Measurements from ENCODE around the gene SDK1.

SDK1 gene

GRCh38 chr7:3437467-3437866 lies 136.4 kb downstream of the SDK1 start:
- no peak for TF ChIP-seq CTCF (IDR thresholded peaks at IDR 0.05; ENCODE audit: extremely low read depth, missing control alignments)
- DNase-seq (ENCODE audit: low spot score): no peak

- no peak for TF ChIP-seq CTCF (IDR thresholded peaks at IDR 0.05; ENCODE audit: extremely low read depth, missing control alignments)
- DNase-seq (ENCODE audit: low spot score): no peak
Observed at GRCh38 chr7:3438352-3438751, 137.3 kb downstream of the SDK1 start.

GRCh38 chr7:3439333-3440030 lies 138.4 kb downstream of the SDK1 start:
- DNase-seq (ENCODE audit: low spot score): no peak
- no peak for TF ChIP-seq CTCF (IDR thresholded peaks at IDR 0.05; ENCODE audit: extremely low read depth, missing control alignments)

GRCh38 chr7:3440509-3440908 lies 139.5 kb downstream of the SDK1 start:
- DNase-seq (ENCODE audit: low spot score): no peak
- no peak for TF ChIP-seq CTCF (IDR thresholded peaks at IDR 0.05; ENCODE audit: extremely low read depth, missing control alignments)

- no peak for DNase-seq (ENCODE audit: low spot score)
- TF ChIP-seq CTCF (IDR thresholded peaks at IDR 0.05; ENCODE audit: extremely low read depth, missing control alignments): no peak
Observed at GRCh38 chr7:3443716-3444115, 142.7 kb downstream of the SDK1 start.

- TF ChIP-seq CTCF (IDR thresholded peaks at IDR 0.05; ENCODE audit: extremely low read depth, missing control alignments): no peak
- no peak for DNase-seq (ENCODE audit: low spot score)
Observed at GRCh38 chr7:3446786-3447185, 145.7 kb downstream of the SDK1 start.

- TF ChIP-seq CTCF (IDR thresholded peaks at IDR 0.05; ENCODE audit: extremely low read depth, missing control alignments): no peak
- no peak for DNase-seq (ENCODE audit: low spot score)
Observed at GRCh38 chr7:3451701-3452100, 150.6 kb downstream of the SDK1 start.

All from GM20000 (cell line).